ENCODE measurements around the gene VDR. TPM values are rescaled to one million over a fixed set of nuclear protein-coding genes. Genes with fewer than 3 reads are reported as not detected.
A peak's percentile ranks its signal among the peaks of the same experiment; 100 is the strongest.

Gene VDR
- total RNA-seq, 1 donor from 2014 or later, result not detected

GRCh38 chr12:47943623-47944340 lies 39.0 kb upstream of the VDR start:
- no peaks in the 10 kb centered on the region for H3K4me1 Mint-ChIP-seq (ENCODE audit: low read depth, unreplicated experiment)
- H3K36me3 Mint-ChIP-seq (ENCODE audit: unreplicated experiment), result no peaks in the 10 kb centered on the region
- peaks cover 11% of the 10 kb centered on the region for H3K9me3 Mint-ChIP-seq (ENCODE audit: unreplicated experiment)
- TF ChIP-seq CTCF (IDR thresholded peaks at IDR 0.05; ENCODE audit: partially characterized antibody, unreplicated experiment), result no peak
- H3K4me3 Mint-ChIP-seq (ENCODE audit: unreplicated experiment), result no peak overlapping the region
- DNase-seq, result no peak
- peak overlapping the region; percentile 48 for H3K27ac Mint-ChIP-seq (ENCODE audit: unreplicated experiment)
- H3K27me3 Mint-ChIP-seq (ENCODE audit: unreplicated experiment), result peaks cover 16% of the 10 kb centered on the region

DNA sequence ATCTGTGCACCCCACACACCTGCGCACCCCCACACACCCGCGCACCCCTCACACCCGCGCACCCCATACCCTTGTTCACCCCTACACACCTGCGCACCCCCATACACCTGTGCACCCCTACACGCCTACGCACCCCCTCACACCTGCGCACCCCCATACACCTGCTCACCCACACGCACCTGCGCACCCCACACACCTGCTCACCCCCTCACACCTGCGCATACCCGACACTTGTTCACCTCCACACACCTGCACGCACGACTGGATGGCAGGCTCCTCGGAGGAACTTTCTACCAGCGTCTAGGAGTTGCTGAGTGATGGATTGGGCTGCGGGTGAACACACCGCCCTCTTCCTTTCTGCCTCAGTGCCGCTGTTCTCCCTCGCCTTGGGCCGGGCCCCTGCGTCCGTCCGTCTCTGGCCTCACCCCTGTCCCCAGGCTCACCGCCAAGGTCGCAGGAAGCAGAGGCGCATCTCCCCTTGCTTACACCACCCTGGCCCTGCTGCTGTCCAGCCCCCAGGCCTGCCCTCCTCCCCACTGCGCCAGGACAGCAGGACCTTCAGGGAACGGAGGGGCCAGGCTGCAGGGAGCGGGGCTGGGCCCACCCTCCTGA lies 37.9 kb upstream of the VDR start:
- H3K27me3 Mint-ChIP-seq (ENCODE audit: unreplicated experiment), result peaks cover 13% of the 10 kb centered on the region
- no peaks in the 10 kb centered on the region for H3K36me3 Mint-ChIP-seq (ENCODE audit: unreplicated experiment)
- peaks cover 11% of the 10 kb centered on the region for H3K9me3 Mint-ChIP-seq (ENCODE audit: unreplicated experiment)
- no peaks in the 10 kb centered on the region for H3K4me1 Mint-ChIP-seq (ENCODE audit: low read depth, unreplicated experiment)
- H3K27ac Mint-ChIP-seq (ENCODE audit: unreplicated experiment), result no peak overlapping the region
- DNase-seq, result no peak
- no peak overlapping the region for H3K4me3 Mint-ChIP-seq (ENCODE audit: unreplicated experiment)
- no peak for TF ChIP-seq CTCF (IDR thresholded peaks at IDR 0.05; ENCODE audit: partially characterized antibody, unreplicated experiment)

DNA sequence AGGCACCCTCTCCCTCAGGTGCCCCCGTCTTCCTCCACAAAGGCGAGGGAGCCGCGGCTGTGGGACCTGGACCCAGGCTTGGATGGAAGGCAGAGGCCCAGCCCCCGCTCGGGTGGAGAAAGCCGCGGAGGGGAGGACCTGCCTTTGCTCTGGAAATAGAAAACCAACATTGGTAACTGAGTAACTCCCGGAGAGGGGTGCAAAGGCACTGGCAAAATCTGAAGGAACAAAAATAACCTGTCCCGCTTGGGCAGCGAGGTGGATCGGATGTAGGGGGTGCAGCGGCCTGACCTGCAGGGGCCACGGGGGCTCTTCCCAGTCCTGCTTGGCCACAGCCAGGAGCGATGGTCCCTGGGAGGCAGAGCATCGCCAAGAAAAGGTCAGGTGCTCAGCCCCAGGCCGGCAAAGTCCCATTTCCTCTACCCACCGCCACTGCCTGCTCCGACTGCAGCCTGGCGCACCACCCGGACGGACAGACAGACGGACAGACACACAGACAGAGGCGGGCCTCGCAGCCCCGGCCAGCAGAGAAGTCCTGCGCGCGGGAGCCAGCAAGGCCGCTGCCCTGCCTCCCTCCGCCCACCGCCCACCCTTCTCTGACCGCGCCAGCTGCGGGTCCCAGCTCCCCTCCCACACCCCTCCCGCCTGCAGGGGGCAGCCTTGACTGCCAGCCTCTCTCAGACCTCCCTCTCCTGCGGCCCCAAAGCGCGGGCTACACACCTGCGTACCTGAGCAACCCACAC lies 37.2 kb upstream of the VDR start:
- H3K27ac Mint-ChIP-seq (ENCODE audit: unreplicated experiment), result no peak overlapping the region
- DNase-seq, result peak; percentile 85
- H3K36me3 Mint-ChIP-seq (ENCODE audit: unreplicated experiment), result no peaks in the 10 kb centered on the region
- no peaks in the 10 kb centered on the region for H3K4me1 Mint-ChIP-seq (ENCODE audit: low read depth, unreplicated experiment)
- H3K4me3 Mint-ChIP-seq (ENCODE audit: unreplicated experiment), result no peak overlapping the region
- peaks cover 11% of the 10 kb centered on the region for H3K9me3 Mint-ChIP-seq (ENCODE audit: unreplicated experiment)
- TF ChIP-seq CTCF (IDR thresholded peaks at IDR 0.05; ENCODE audit: partially characterized antibody, unreplicated experiment), result peak; percentile 62
- H3K27me3 Mint-ChIP-seq (ENCODE audit: unreplicated experiment), result peaks cover 13% of the 10 kb centered on the region

DNA sequence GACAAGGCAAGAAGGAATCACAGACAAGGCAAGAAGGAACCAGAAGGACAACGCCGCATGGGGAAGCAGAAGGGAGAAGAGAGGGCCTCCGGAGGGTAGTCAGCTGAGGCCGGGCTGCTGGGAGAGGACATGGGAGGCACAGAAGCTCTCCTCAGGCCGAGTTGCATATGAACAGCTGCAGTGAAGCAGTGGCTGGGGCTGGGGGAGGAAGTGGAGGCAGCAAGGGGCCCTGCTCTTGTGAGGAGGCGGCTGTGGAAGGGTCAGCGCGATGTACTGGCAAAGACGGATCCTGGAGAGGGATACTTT lies 36.6 kb upstream of the VDR start:
- H3K27ac Mint-ChIP-seq (ENCODE audit: unreplicated experiment), result no peak overlapping the region
- DNase-seq, result no peak
- H3K27me3 Mint-ChIP-seq (ENCODE audit: unreplicated experiment), result peaks cover 13% of the 10 kb centered on the region

More for the DNA sequence above, 36.6 kb upstream of the VDR start:
- Mint-ChIP-seq H3K36me3 (ENCODE audit: unreplicated experiment) (no peaks in the 10 kb centered on the region), H3K9me3 (ENCODE audit: unreplicated experiment) (peaks cover 9% of the 10 kb centered on the region), H3K4me3 (ENCODE audit: unreplicated experiment) (no peak overlapping the region), H3K4me1 (ENCODE audit: low read depth, unreplicated experiment) (no peaks in the 10 kb centered on the region)
- no peak for TF ChIP-seq CTCF (IDR thresholded peaks at IDR 0.05; ENCODE audit: partially characterized antibody, unreplicated experiment)
